HG02798 (cell line): ENCODE results near the gene PPIL6.
"Not testable (repeated sequence)": the region's sequence is repeated elsewhere in the genome, so short reads cannot be mapped to it uniquely, and the experiment has no call there.

Experiments used
- ATAC-seq: cut with Tn5 transposase; IDR thresholded peaks from one replicate; pipeline ENCODE4 v1.9.1; 2021; ENCODE audit warnings: mild to moderate bottlenecking; ENCODE audit not compliant: unreplicated experiment, poor library complexity

The PPIL6 gene

GRCh38 chr6:109467696-109468095 lies 27.3 kb upstream of the PPIL6 start:
- no peak for ATAC-seq

- no peak for ATAC-seq
Measured at GRCh38 chr6:109466212-109466923, 25.9 kb upstream of the PPIL6 start.

- ATAC-seq = no peak
Measured at GRCh38 chr6:109465772-109466171, 25.3 kb upstream of the PPIL6 start.

GRCh38 chr6:109461733-109462526 lies 21.5 kb upstream of the PPIL6 start:
- ATAC-seq = no peak

GRCh38 chr6:109461205-109461604 lies 20.8 kb upstream of the PPIL6 start:
- not testable (repeated sequence) for ATAC-seq

- no peak for ATAC-seq
Measured at GRCh38 chr6:109460161-109460829, 19.9 kb upstream of the PPIL6 start.

- ATAC-seq = peak; percentile 22
Measured at GRCh38 chr6:109458774-109459531, 18.5 kb upstream of the PPIL6 start.

GRCh38 chr6:109457562-109457996 lies 17.2 kb upstream of the PPIL6 start:
- ATAC-seq = no peak

GRCh38 chr6:109456710-109457561 lies 16.5 kb upstream of the PPIL6 start:
- no peak for ATAC-seq

GRCh38 chr6:109456111-109456583 lies 15.7 kb upstream of the PPIL6 start:
- ATAC-seq = no peak

- peak; percentile 76 for ATAC-seq
Measured at GRCh38 chr6:109455437-109456110, 15.1 kb upstream of the PPIL6 start, which contains the start of gene MICAL1. Gene MICAL1 (minus strand): TSS chr6:109455772. CDS start chr6:109454196, 1,576 bp downstream.

- ATAC-seq = peak; percentile 24
Measured at GRCh38 chr6:109454496-109455436, 14.3 kb upstream of the PPIL6 start.

GRCh38 chr6:109453594-109454495 lies 13.4 kb upstream of the PPIL6 start:
- no peak for ATAC-seq

GRCh38 chr6:109453156-109453555 lies 12.7 kb upstream of the PPIL6 start:
- ATAC-seq = no peak

GRCh38 chr6:109452181-109452580 lies 11.8 kb upstream of the PPIL6 start:
- ATAC-seq = no peak

- no peak for ATAC-seq
Measured at GRCh38 chr6:109451376-109451775, 10.9 kb upstream of the PPIL6 start.

- ATAC-seq = no peak
Measured at GRCh38 chr6:109450801-109451200, 10.4 kb upstream of the PPIL6 start.
